GM18526 (cell line): ENCODE results near the gene PLEKHB2.

Experiments
- POLR2A ChIP-seq: IDR thresholded peaks from 3 replicates; pipeline ENCODE4 v1.6.1; 2011; ENCODE audit not compliant: insufficient read length; ENCODE audit errors: extremely low read depth

Gene PLEKHB2

GRCh38 chr2:131155208-131155855, 50.2 kb downstream of the PLEKHB2 start:
- no peak for TF ChIP-seq POLR2A

- TF ChIP-seq POLR2A, result no peak
These were observed 51.5 kb downstream of the PLEKHB2 start for GRCh38 chr2:131156452-131157149.

- no peak for TF ChIP-seq POLR2A
These were observed 63.4 kb downstream of the PLEKHB2 start for GRCh38 chr2:131168538-131168937.
